ENCODE results near the gene C11orf68. TPM values are rescaled to one million over a fixed set of nuclear protein-coding genes. Genes with fewer than 3 reads are reported as not detected.
A peak's percentile ranks its signal among the peaks of the same experiment; 100 is the strongest.

C11orf68 gene
- total RNA-seq, 1 experiment from 2014 or later: 48.0 TPM

- CTCF ChIA-PET: interaction anchor here (0.6 to 1.4 kb wide), 3 partner anchors 32 to 37 kb away, joined by 3 to 4 read pairs (median 4); partner anchors contain the start of gene FIBP
- Mint-ChIP-seq H3K27ac (ENCODE audit: low read depth, unreplicated experiment) (no peak overlapping the region), H3K36me3 (ENCODE audit: insufficient read depth, unreplicated experiment) (peaks cover 14% of the 10 kb centered on the region), H3K4me1 (ENCODE audit: insufficient read depth, unreplicated experiment) (peaks cover 20% of the 10 kb centered on the region), H3K27me3 (ENCODE audit: insufficient read depth, unreplicated experiment) (no peaks in the 10 kb centered on the region), H3K9me3 (ENCODE audit: unreplicated experiment) (no peaks in the 10 kb centered on the region), H3K4me3 (ENCODE audit: unreplicated experiment) (peak overlapping the region; percentile 89)
- no TSS peak for BruUV-seq (replicated peaks)
- POLR2A ChIA-PET: interaction anchor here (0.9 to 2.8 kb wide), 10 partner anchors 22 to 258 kb away, joined by 3 to 22 read pairs (median 6); partner anchors contain the start of genes CCDC85B, CFL1, FIBP and FOSL1
- no peak for DNase-seq (ENCODE audit: unreplicated experiment)
- TF ChIP-seq, protein P1, sequence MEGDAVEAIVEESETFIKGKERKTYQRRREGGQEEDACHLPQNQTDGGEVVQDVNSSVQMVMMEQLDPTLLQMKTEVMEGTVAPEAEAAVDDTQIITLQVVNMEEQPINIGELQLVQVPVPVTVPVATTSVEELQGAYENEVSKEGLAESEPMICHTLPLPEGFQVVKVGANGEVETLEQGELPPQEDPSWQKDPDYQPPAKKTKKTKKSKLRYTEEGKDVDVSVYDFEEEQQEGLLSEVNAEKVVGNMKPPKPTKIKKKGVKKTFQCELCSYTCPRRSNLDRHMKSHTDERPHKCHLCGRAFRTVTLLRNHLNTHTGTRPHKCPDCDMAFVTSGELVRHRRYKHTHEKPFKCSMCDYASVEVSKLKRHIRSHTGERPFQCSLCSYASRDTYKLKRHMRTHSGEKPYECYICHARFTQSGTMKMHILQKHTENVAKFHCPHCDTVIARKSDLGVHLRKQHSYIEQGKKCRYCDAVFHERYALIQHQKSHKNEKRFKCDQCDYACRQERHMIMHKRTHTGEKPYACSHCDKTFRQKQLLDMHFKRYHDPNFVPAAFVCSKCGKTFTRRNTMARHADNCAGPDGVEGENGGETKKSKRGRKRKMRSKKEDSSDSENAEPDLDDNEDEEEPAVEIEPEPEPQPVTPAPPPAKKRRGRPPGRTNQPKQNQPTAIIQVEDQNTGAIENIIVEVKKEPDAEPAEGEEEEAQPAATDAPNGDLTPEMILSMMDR (IDR thresholded peaks at IDR 0.05; ENCODE audit: unreplicated experiment): no peak
- intact Hi-C loops (cut with micrococcal nuclease): no loop called here
Measured at GRCh38 chr11:65921033-65921555, 2.2 kb upstream of the C11orf68 start.

GRCh38 chr11:65920372-65920802 lies 1.5 kb upstream of the C11orf68 start:
- Mint-ChIP-seq H3K4me3 (ENCODE audit: unreplicated experiment) (peak overlapping the region; percentile 89), H3K36me3 (ENCODE audit: insufficient read depth, unreplicated experiment) (peaks cover 14% of the 10 kb centered on the region), H3K27me3 (ENCODE audit: insufficient read depth, unreplicated experiment) (no peaks in the 10 kb centered on the region), H3K27ac (ENCODE audit: low read depth, unreplicated experiment) (peak overlapping the region; percentile 81), H3K4me1 (ENCODE audit: insufficient read depth, unreplicated experiment) (peaks cover 26% of the 10 kb centered on the region), H3K9me3 (ENCODE audit: unreplicated experiment) (no peaks in the 10 kb centered on the region)
- TF ChIP-seq, protein P1 (IDR thresholded peaks at IDR 0.05; ENCODE audit: unreplicated experiment): no peak
- intact Hi-C loops (cut with micrococcal nuclease): loop anchor here (1.0 kb wide), 1 partner anchor 20 kb away; the partner anchor contains the start of gene FOSL1
- no peak for DNase-seq (ENCODE audit: unreplicated experiment)
- ChIA-PET POLR2A (interaction anchor here (0.6 to 2.8 kb wide), 14 partner anchors 8 to 258 kb away, joined by 3 to 22 read pairs (median 5); partner anchors contain the start of genes CCDC85B, CFL1, FIBP and FOSL1), CTCF (interaction anchor here (0.6 to 1.4 kb wide), 3 partner anchors 22 to 38 kb away, joined by 3 to 4 read pairs (median 4); partner anchors contain the start of gene FIBP)
- no TSS peak for BruUV-seq (replicated peaks)

DNA sequence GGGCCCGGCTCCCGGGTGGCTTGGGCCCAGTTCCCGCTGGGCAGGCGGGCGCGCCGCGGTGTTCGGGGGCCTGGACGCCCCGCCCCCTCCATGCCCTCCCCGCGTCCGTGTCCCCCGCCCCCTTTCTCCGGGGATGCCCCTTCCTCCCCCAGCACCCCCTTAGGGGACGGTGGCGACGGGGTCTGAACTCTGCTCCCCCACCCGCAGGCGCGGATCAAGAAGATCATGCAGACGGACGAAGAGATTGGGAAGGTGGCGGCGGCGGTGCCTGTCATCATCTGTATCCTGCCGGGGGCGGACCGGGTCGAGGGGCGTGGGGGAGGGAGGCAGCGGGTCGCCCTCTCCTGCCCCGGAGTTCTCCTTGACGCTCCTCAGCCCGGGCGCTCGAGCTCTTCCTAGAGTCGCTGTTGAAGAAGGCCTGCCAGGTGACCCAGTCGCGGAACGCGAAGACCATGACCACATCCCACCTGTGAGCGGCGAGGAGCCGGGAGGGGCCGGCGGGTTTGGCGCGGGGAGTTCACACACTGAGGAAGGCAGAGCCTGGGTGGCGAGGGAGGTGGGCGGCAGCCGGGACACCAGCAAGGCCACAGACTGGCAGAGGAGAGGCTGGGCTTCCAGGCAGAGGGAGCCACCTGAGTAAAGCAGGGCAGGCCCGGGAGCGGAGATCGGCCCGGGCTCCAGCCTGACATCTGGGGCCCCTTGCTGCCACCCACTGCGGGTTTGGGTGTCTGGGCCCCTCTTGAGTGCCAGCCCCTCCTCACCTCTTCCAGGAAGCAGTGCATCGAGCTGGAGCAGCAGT lies 910 bp upstream of the C11orf68 start:
- Mint-ChIP-seq H3K9me3 (ENCODE audit: unreplicated experiment) (no peaks in the 10 kb centered on the region), H3K27ac (ENCODE audit: low read depth, unreplicated experiment) (peak overlapping the region; percentile 81), H3K4me3 (ENCODE audit: unreplicated experiment) (peak overlapping the region; percentile 89), H3K27me3 (ENCODE audit: insufficient read depth, unreplicated experiment) (no peaks in the 10 kb centered on the region), H3K4me1 (ENCODE audit: insufficient read depth, unreplicated experiment) (peaks cover 32% of the 10 kb centered on the region), H3K36me3 (ENCODE audit: insufficient read depth, unreplicated experiment) (peaks cover 14% of the 10 kb centered on the region)
- peak; percentile 27 for DNase-seq (ENCODE audit: unreplicated experiment)
- ChIA-PET POLR2A (interaction anchor here (0.6 to 2.8 kb wide), 15 partner anchors 9 to 1260 kb away, joined by 3 to 22 read pairs (median 5); partner anchors contain the start of genes CCDC85B, CFL1, FIBP and FOSL1), CTCF (interaction anchor here (0.7 to 1.4 kb wide), 2 partner anchors 22 to 31 kb away, joined by 4 read pairs; partner anchors contain the start of gene FIBP)
- intact Hi-C loops (cut with micrococcal nuclease): loop anchor here (1.0 to 5.0 kb wide), 3 partner anchors 19 to 257 kb away; partner anchors contain the start of genes FOSL1 and RELA
- TF ChIP-seq, protein P1 (IDR thresholded peaks at IDR 0.05; ENCODE audit: unreplicated experiment): no peak
- no TSS peak for BruUV-seq (replicated peaks)
